Fibroblast of skin of back (primary cell): Measurements from ENCODE around the gene ITIH4.

ENCODE experiments used
- DNase-seq: peaks from one replicate; pipeline ENCODE4 v3.0.0-alpha.2; 2013

ITIH4 gene

GRCh38 chr3:52847726-52848125, 17.3 kb upstream of the ITIH4 start:
- no peak for DNase-seq

- DNase-seq = no peak
Observed at GRCh38 chr3:52847241-52847640, 16.8 kb upstream of the ITIH4 start.

- no peak for DNase-seq
Observed at GRCh38 chr3:52846432-52846965, 16.0 kb upstream of the ITIH4 start.

GRCh38 chr3:52845691-52846431, 15.4 kb upstream of the ITIH4 start:
- DNase-seq = no peak

- peak; percentile 47 for DNase-seq
Observed at GRCh38 chr3:52845157-52845556, 14.7 kb upstream of the ITIH4 start.

GRCh38 chr3:52844290-52844975, 14.0 kb upstream of the ITIH4 start:
- no peak for DNase-seq

GRCh38 chr3:52843881-52844280, 13.4 kb upstream of the ITIH4 start:
- no peak for DNase-seq

GRCh38 chr3:52843108-52843865, 12.8 kb upstream of the ITIH4 start:
- DNase-seq = no peak

GRCh38 chr3:52842424-52842823, 12.0 kb upstream of the ITIH4 start:
- DNase-seq = no peak

GRCh38 chr3:52841981-52842340, 11.5 kb upstream of the ITIH4 start:
- DNase-seq = no peak

GRCh38 chr3:52841211-52841980, 10.9 kb upstream of the ITIH4 start:
- no peak for DNase-seq

GRCh38 chr3:52839892-52840545, 9.5 kb upstream of the ITIH4 start:
- no peak for DNase-seq

GRCh38 chr3:52839268-52839575, 8.8 kb upstream of the ITIH4 start:
- DNase-seq = no peak

- DNase-seq = no peak
Observed at GRCh38 chr3:52838561-52839267, 8.2 kb upstream of the ITIH4 start.

GRCh38 chr3:52836986-52837385, 6.5 kb upstream of the ITIH4 start:
- DNase-seq = no peak

- DNase-seq = no peak
Observed at GRCh38 chr3:52836471-52836845, 6.0 kb upstream of the ITIH4 start.

GRCh38 chr3:52835766-52836470, 5.4 kb upstream of the ITIH4 start:
- no peak for DNase-seq

- DNase-seq = peak; percentile 44
Observed at GRCh38 chr3:52834871-52835501, 4.5 kb upstream of the ITIH4 start, which contains the start of gene MUSTN1. Gene MUSTN1 (minus strand): TSS chr3:52835019. CDS start chr3:52834948, 71 bp downstream.

GRCh38 chr3:52833202-52833601, 2.7 kb upstream of the ITIH4 start:
- DNase-seq = no peak
